ENCODE data around the gene IL3RA. TPM values are rescaled to one million over a fixed set of nuclear protein-coding genes. Genes with fewer than 3 reads are reported as not detected.

IL3RA gene
- total and polyA plus RNA-seq, 2 experiments from 2014 or later: 0.86 TPM; not detected in 1

GRCh38 chrX:1322393-1322792 is 14.2 kb upstream of the IL3RA start (continued):
- TF ChIP-seq, protein P1, sequence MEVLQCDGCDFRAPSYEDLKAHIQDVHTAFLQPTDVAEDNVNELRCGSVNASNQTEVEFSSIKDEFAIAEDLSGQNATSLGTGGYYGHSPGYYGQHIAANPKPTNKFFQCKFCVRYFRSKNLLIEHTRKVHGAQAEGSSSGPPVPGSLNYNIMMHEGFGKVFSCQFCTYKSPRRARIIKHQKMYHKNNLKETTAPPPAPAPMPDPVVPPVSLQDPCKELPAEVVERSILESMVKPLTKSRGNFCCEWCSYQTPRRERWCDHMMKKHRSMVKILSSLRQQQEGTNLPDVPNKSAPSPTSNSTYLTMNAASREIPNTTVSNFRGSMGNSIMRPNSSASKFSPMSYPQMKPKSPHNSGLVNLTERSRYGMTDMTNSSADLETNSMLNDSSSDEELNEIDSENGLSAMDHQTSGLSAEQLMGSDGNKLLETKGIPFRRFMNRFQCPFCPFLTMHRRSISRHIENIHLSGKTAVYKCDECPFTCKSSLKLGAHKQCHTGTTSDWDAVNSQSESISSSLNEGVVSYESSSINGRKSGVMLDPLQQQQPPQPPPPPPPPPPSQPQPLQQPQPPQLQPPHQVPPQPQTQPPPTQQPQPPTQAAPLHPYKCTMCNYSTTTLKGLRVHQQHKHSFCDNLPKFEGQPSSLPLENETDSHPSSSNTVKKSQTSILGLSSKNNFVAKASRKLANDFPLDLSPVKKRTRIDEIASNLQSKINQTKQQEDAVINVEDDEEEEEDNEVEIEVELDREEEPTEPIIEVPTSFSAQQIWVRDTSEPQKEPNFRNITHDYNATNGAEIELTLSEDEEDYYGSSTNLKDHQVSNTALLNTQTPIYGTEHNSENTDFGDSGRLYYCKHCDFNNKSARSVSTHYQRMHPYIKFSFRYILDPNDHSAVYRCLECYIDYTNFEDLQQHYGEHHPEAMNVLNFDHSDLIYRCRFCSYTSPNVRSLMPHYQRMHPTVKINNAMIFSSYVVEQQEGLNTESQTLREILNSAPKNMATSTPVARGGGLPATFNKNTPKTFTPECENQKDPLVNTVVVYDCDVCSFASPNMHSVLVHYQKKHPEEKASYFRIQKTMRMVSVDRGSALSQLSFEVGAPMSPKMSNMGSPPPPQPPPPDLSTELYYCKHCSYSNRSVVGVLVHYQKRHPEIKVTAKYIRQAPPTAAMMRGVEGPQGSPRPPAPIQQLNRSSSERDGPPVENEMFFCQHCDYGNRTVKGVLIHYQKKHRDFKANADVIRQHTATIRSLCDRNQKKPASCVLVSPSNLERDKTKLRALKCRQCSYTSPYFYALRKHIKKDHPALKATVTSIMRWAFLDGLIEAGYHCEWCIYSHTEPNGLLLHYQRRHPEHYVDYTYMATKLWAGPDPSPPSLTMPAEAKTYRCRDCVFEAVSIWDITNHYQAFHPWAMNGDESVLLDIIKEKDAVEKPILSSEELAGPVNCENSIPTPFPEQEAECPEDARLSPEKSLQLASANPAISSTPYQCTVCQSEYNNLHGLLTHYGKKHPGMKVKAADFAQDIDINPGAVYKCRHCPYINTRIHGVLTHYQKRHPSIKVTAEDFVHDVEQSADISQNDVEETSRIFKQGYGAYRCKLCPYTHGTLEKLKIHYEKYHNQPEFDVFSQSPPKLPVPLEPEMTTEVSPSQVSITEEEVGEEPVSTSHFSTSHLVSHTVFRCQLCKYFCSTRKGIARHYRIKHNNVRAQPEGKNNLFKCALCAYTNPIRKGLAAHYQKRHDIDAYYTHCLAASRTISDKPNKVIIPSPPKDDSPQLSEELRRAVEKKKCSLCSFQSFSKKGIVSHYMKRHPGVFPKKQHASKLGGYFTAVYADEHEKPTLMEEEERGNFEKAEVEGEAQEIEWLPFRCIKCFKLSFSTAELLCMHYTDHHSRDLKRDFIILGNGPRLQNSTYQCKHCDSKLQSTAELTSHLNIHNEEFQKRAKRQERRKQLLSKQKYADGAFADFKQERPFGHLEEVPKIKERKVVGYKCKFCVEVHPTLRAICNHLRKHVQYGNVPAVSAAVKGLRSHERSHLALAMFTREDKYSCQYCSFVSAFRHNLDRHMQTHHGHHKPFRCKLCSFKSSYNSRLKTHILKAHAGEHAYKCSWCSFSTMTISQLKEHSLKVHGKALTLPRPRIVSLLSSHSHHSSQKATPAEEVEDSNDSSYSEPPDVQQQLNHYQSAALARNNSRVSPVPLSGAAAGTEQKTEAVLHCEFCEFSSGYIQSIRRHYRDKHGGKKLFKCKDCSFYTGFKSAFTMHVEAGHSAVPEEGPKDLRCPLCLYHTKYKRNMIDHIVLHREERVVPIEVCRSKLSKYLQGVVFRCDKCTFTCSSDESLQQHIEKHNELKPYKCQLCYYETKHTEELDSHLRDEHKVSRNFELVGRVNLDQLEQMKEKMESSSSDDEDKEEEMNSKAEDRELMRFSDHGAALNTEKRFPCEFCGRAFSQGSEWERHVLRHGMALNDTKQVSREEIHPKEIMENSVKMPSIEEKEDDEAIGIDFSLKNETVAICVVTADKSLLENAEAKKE (CRISPR knock-in tag; IDR thresholded peaks at IDR 0.05): no peak
- TF ChIP-seq CREB1 (CRISPR knock-in tag; IDR thresholded peaks at IDR 0.05; ENCODE audit: low read depth) (no peak), NANOG (IDR thresholded peaks at IDR 0.05; ENCODE audit: borderline replicate concordance) (no peak), ZNF331 (CRISPR knock-in tag; IDR thresholded peaks at IDR 0.05; ENCODE audit: low read depth) (no peak), POLR2AphosphoS5 (IDR thresholded peaks at IDR 0.05; ENCODE audit: low read depth) (no peak)

- no peaks in the 10 kb centered on the region for H3K27me3 ChIP-seq (ENCODE audit: insufficient read depth)
- H3K36me3 Mint-ChIP-seq (ENCODE audit: low read depth): peaks cover 21% of the 10 kb centered on the region; the same call in 2 of the 3 replicates
- peaks cover 81% of the 10 kb centered on the region for H3K9me3 Mint-ChIP-seq
- no peaks in the 10 kb centered on the region for H3K36me3 ChIP-seq (ENCODE audit: insufficient read depth)
- H3F3A ChIP-seq (replicated peaks; ENCODE audit: low read depth): peaks cover 11% of the 10 kb centered on the region
- no peak for TF ChIP-seq JUNB (IDR thresholded peaks at IDR 0.05; ENCODE audit: unreplicated experiment)
- TF ChIP-seq ZNF114 (CRISPR knock-in tag; IDR thresholded peaks at IDR 0.05): no peak
- no peak for TF ChIP-seq NANOG (IDR thresholded peaks at IDR 0.05; ENCODE audit: borderline replicate concordance)
- TF ChIP-seq STAT1 (IDR thresholded peaks at IDR 0.05; ENCODE audit: unreplicated experiment): no peak
- TF ChIP-seq, protein P2, sequence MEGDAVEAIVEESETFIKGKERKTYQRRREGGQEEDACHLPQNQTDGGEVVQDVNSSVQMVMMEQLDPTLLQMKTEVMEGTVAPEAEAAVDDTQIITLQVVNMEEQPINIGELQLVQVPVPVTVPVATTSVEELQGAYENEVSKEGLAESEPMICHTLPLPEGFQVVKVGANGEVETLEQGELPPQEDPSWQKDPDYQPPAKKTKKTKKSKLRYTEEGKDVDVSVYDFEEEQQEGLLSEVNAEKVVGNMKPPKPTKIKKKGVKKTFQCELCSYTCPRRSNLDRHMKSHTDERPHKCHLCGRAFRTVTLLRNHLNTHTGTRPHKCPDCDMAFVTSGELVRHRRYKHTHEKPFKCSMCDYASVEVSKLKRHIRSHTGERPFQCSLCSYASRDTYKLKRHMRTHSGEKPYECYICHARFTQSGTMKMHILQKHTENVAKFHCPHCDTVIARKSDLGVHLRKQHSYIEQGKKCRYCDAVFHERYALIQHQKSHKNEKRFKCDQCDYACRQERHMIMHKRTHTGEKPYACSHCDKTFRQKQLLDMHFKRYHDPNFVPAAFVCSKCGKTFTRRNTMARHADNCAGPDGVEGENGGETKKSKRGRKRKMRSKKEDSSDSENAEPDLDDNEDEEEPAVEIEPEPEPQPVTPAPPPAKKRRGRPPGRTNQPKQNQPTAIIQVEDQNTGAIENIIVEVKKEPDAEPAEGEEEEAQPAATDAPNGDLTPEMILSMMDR (conservative IDR thresholded peaks at IDR 0.05; ENCODE audit: low read depth in 2 of 2): peak; percentile 69 to 89
- TF ChIP-seq EZH2 (IDR thresholded peaks at IDR 0.05; ENCODE audit: low read depth, unreplicated experiment): no peak
- no peak overlapping the region for H3K4me3 ChIP-seq
- no peaks in the 10 kb centered on the region for H3K4me1 Mint-ChIP-seq
- no peaks in the 10 kb centered on the region for H3K9me2 ChIP-seq (ENCODE audit: insufficient read depth)
- no peaks in the 10 kb centered on the region for H4K20me1 ChIP-seq (replicated peaks; ENCODE audit: insufficient read depth)
- ATAC-seq (peak; percentile 94), DNase-seq (ENCODE audit: low spot score) (peak; percentile 85)
- no peak overlapping the region for H3K4me3 Mint-ChIP-seq
- no peaks in the 10 kb centered on the region for H3K79me2 ChIP-seq (replicated peaks; ENCODE audit: insufficient read depth)
- H3K4me2 ChIP-seq: no peak overlapping the region
- H3K27ac ChIP-seq (ENCODE audit: low read depth): no peak overlapping the region
- H3K27me3 Mint-ChIP-seq (ENCODE audit: insufficient read depth, low read depth, poor library complexity): peaks cover 17% of the 10 kb centered on the region
- H3K27ac Mint-ChIP-seq: no peak overlapping the region
- no peaks in the 10 kb centered on the region for H3K4me1 ChIP-seq (ENCODE audit: insufficient read depth)
- H2AFZ ChIP-seq: no peak overlapping the region
Measured at GRCh38 chrX:1323315-1323714, 13.3 kb upstream of the IL3RA start.
